Spleen (tissue), 11 donors: ENCODE measurements around the gene RIPK1. TPM values are rescaled to one million over a fixed set of nuclear protein-coding genes. Genes with fewer than 3 reads are reported as not detected.

Source experiments
- DNase-seq: peaks from one replicate; pipeline ENCODE4 v3.0.0-alpha.2; 2020
- H3K27ac ChIP-seq, 8 donors: fragments of 200-600 bp; sonication (generic) in 7 of 8; 1 replicate in 4 of 8; 2 replicates in 4 of 8; pipeline versions ENCODE4 v1.5.0 to v1.8.0; 2016 to 2021; ENCODE audit warnings: inconsistent platforms in 4 of 8, mild to moderate bottlenecking in 4 of 8, moderate library complexity in 1 of 8
- H3K27me3 ChIP-seq, 7 donors: fragments of 200-600 bp; sonication (generic) in 6 of 7; replicated peaks in 1 of 7; 1 replicate in 4 of 7; 2 replicates in 3 of 7; pipeline versions ENCODE4 v1.5.0 to v1.8.0; 2016 to 2021; ENCODE audit warnings: inconsistent platforms in 3 of 7, mild to moderate bottlenecking in 1 of 7
- H3K36me3 ChIP-seq, 6 donors: fragments of 200-600 bp; sonication (generic) in 5 of 6; 1 replicate in 4 of 6; 2 replicates in 2 of 6; pipeline versions ENCODE4 v1.5.0 to v1.8.0; 2016 to 2021; ENCODE audit warnings: inconsistent platforms in 2 of 6
- H3K4me1 ChIP-seq, 6 donors: fragments of 200-600 bp; sonication (generic) in 5 of 6; 1 replicate in 3 of 6; 2 replicates in 3 of 6; pipeline versions ENCODE4 v1.5.0 to v1.8.0; 2016 to 2021; ENCODE audit warnings: inconsistent platforms in 3 of 6
- H3K4me3 ChIP-seq, 8 donors: fragments of 200-600 bp; sonication (generic) in 7 of 8; 1 replicate in 4 of 8; 2 replicates in 4 of 8; pipeline versions ENCODE4 v1.5.0 to v1.8.0; 2016 to 2021; ENCODE audit warnings: inconsistent platforms in 4 of 8, mild to moderate bottlenecking in 4 of 8, moderate library complexity in 2 of 8
- H3K9me3 ChIP-seq, 8 donors: fragments of 200-600 bp; sonication (generic) in 7 of 8; 1 replicate in 4 of 8; 2 replicates in 4 of 8; pipeline versions ENCODE4 v1.5.0 to v1.8.0; 2016 to 2021; ENCODE audit warnings: inconsistent platforms in 4 of 8
- CTCF ChIP-seq, 11 experiments: fragments of 200-600 bp in 7 of 11; fragments of 450-650 bp in 4 of 11; sonication (generic) in 4 of 11; IDR thresholded peaks in 8 of 11; conservative IDR thresholded peaks in 3 of 11; 1 replicate in 7 of 11; 2 replicates in 4 of 11; pipeline versions ENCODE4 v1.4.0 to v1.8.0; 2016 to 2021; ENCODE audit warnings: antibody characterized with exemption in 11 of 11, inconsistent platforms in 4 of 11, mild to moderate bottlenecking in 1 of 11
- POLR2A ChIP-seq, 3 donors: fragments of 450-650 bp; IDR thresholded peaks; one replicate each; pipeline ENCODE4 v1.5.1; 2017; ENCODE audit warnings: antibody characterized with exemption in 3 of 3, mild to moderate bottlenecking in 1 of 3
- POLR2AphosphoS5 ChIP-seq, 3 donors: sonication (generic); formaldehyde crosslinking; IDR thresholded peaks; one replicate each; pipeline ENCODE4 v1.5.1; 2017; ENCODE audit warnings: antibody characterized with exemption in 3 of 3
- WGBS, 5 donors: extraction: QIAGEN DNeasy Blood & Tissue Kit in 3 of 5; methylation state at CpG; one replicate each; pipeline versions ENCODE4 v1.1.5 to v1.1.7; 2013 to 2018; 5-methylcytosine and 5-hydroxymethylcytosine counted together
- intact Hi-C: fragments of 100-400 bp; cut with DNase I; formaldehyde crosslinking; loops from one replicate; pipeline ENCODE4 v1.15.0; 2023; ENCODE audit warnings: low total_unique reads
- polyA plus RNA-seq, 3 donors: library from polyadenylated mRNA; stranded (reverse); fragments of 200-250 nt; gene quantifications; one replicate each; pipeline ENCODE4 v1.2.1, GENCODE V29; 2013
- total RNA-seq, 7 donors: library from RNA; depleted of rRNA in 3 of 7; stranded (reverse); fragments of >200 nt in 3 of 7; fragmentation: NEBNext Ultra II Directional in 4 of 7; extraction: Animal tissue kit (Norgen Biotek cat#: 25700) in 4 of 7; gene quantifications; one replicate each; pipeline versions ENCODE4 v1.1.0 to v1.2.1, GENCODE V29; 2016 to 2021
- donor health status: healthy with polysubstance abuse.
- donor health status: DM: no; HTN: no; CAD: no; lungs with moderate emphysema.
- donor health status: DM: no; HTN: no; CAD: no.
- donor health status: Bipolar disorder and iron deficiency.
- donor health status: healthy.
- donor health status: DM: no; HTN: no; CAD: no.
- donor health status: DM: yes; HTN: yes; CAD: no.

The RIPK1 gene
- total and polyA plus RNA-seq, 10 donors = 8.7 to 37.1 (median 27.1) TPM

- no peaks in the 10 kb centered on the region for H3K36me3 ChIP-seq
- no peak overlapping the region for H3K27ac ChIP-seq
- no peak overlapping the region for H3K4me3 ChIP-seq
- 61 to 78% (median 69%) methylated on average over 15 of the region's 15 CpGs for WGBS, 5 donors
- DNase-seq = no peak
- H3K4me1 ChIP-seq = peaks cover 0 to 16% (median 9%) of the 10 kb centered on the region in 6 donors
- H3K9me3 ChIP-seq = no peaks in the 10 kb centered on the region
- no peak for TF ChIP-seq POLR2A (IDR thresholded peaks at IDR 0.05)
- TF ChIP-seq CTCF (IDR thresholded peaks at IDR 0.05 in 8 of 11, conservative IDR thresholded peaks at IDR 0.05 in 3 of 11) = no peak
- TF ChIP-seq POLR2AphosphoS5 (IDR thresholded peaks at IDR 0.05) = no peak
- H3K27me3 ChIP-seq = no peaks in the 10 kb centered on the region
- intact Hi-C loops = no loop called here
Measured at GRCh38 chr6:3031857-3032640, 36.2 kb upstream of the RIPK1 start.

- no peaks in the 10 kb centered on the region for H3K9me3 ChIP-seq
- H3K36me3 ChIP-seq = no peaks in the 10 kb centered on the region
- no peak for DNase-seq
- no peak for TF ChIP-seq POLR2A (IDR thresholded peaks at IDR 0.05)
- TF ChIP-seq POLR2AphosphoS5 (IDR thresholded peaks at IDR 0.05) = no peak
- no peak for TF ChIP-seq CTCF (IDR thresholded peaks at IDR 0.05 in 8 of 11, conservative IDR thresholded peaks at IDR 0.05 in 3 of 11)
- intact Hi-C loops = no loop called here
- H3K27ac ChIP-seq = no peak overlapping the region
- H3K4me3 ChIP-seq = no peak overlapping the region
- H3K27me3 ChIP-seq = no peaks in the 10 kb centered on the region
- whole genome bisulfite sequencing, 5 donors = 85 to 97% (median 90%) methylated on average over 3 of the region's 3 CpGs
- peaks cover 0 to 15% (median 3%) of the 10 kb centered on the region in 6 donors for H3K4me1 ChIP-seq
Measured at GRCh38 chr6:3032986-3033385, 35.3 kb upstream of the RIPK1 start.

- 88 to 96% (median 95%) methylated on average over 5 of the region's 5 CpGs for WGBS, 5 donors
- intact Hi-C loops = no loop called here
- peaks cover 0 to 11% (median 1%) of the 10 kb centered on the region in 6 donors for H3K4me1 ChIP-seq
- H3K27ac ChIP-seq = no peak overlapping the region
- H3K9me3 ChIP-seq = no peaks in the 10 kb centered on the region
- H3K4me3 ChIP-seq = no peak overlapping the region
- TF ChIP-seq CTCF (IDR thresholded peaks at IDR 0.05 in 8 of 11, conservative IDR thresholded peaks at IDR 0.05 in 3 of 11) (no peak), POLR2AphosphoS5 (IDR thresholded peaks at IDR 0.05) (no peak), POLR2A (IDR thresholded peaks at IDR 0.05) (no peak)
- H3K36me3 ChIP-seq = no peaks in the 10 kb centered on the region
- DNase-seq = no peak
- H3K27me3 ChIP-seq = no peaks in the 10 kb centered on the region
Measured at GRCh38 chr6:3033652-3034051, 34.6 kb upstream of the RIPK1 start.

- no peaks in the 10 kb centered on the region for H3K36me3 ChIP-seq
- no peak for DNase-seq
- H3K27ac ChIP-seq = no peak overlapping the region
- H3K9me3 ChIP-seq = no peaks in the 10 kb centered on the region
- no peak overlapping the region for H3K4me3 ChIP-seq
- peaks cover 0 to 11% (median 1%) of the 10 kb centered on the region in 6 donors for H3K4me1 ChIP-seq
- WGBS, 5 donors = 65 to 89% (median 72%) methylated on average over 5 of the region's 5 CpGs
- H3K27me3 ChIP-seq = no peaks in the 10 kb centered on the region
- TF ChIP-seq CTCF (IDR thresholded peaks at IDR 0.05 in 8 of 11, conservative IDR thresholded peaks at IDR 0.05 in 3 of 11) (no peak), POLR2AphosphoS5 (IDR thresholded peaks at IDR 0.05) (no peak), POLR2A (IDR thresholded peaks at IDR 0.05) (no peak)
- intact Hi-C loops = no loop called here
Measured at GRCh38 chr6:3035397-3035796, 32.9 kb upstream of the RIPK1 start.
